Measurements from ENCODE around the gene LRRC38.
"Not testable (repeated sequence)": the region's sequence is repeated elsewhere in the genome, so short reads cannot be mapped to it uniquely, and the experiment has no call there.

LRRC38 gene

DNA sequence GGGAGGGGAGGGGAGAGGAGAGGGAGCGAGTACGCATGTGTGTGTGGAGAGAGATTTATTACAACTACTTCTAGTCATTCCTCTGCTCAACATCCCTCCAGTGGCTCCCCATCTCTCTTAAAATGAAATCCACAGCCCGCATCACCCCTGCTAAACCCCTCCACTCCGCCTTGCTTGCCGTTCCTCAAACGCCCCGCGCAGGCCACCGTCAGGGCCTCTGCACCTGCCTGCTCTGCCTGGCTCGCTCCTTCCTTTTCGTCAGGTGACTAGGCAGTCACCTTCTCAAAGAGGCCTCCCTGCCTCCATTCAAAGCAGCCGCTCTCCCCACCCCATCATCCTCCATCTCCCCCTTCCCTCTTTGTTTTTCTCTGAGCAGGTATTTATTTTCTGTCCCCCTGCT is 29.9 kb downstream of the LRRC38 start:
- in situ Hi-C loops (cut with HindIII; ENCODE audit: low pct_ligation_motif_present, low pct_unique_long_range_greater_than_20kb, low sequenced_read_pairs) = no loop called here
- no peak for DNase-seq

- DNase-seq = no peak
- in situ Hi-C loops (cut with HindIII; ENCODE audit: low pct_ligation_motif_present, low pct_unique_long_range_greater_than_20kb, low sequenced_read_pairs) = no loop called here
Observed at GRCh38 chr1:13482600-13482999, 31.2 kb downstream of the LRRC38 start.

DNA sequence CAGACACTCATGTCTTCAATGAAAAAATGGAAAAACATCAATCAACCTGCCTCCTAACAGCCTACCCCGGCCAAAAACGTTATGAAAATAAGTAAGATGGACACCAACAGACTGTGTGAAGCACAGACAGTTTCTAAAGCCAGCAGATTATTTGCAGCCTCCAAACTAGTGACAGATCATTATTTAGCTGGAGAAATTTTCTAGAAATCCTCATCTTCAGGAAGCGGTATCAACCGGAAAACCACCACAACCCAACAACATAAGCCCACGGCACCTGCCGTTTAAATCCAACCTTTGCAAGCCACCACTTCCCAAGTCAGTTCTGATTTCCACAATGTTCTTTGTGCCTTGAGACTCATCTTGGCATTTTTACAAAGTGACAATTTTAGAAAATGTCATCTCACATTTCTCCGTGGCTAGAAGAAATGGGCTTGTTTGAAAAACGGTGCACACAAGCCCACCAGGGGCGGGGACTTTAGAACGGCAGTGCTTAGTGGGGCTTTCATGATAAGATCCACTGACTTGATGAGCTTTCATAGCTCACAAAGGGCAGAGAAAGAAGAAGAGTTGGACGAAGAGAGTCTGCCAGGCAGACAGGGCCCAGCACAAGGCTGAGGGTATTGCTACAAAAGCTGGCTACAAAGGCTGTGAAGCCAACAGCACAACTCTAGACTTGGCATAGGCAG is 34.5 kb downstream of the LRRC38 start:
- no peak for DNase-seq
- in situ Hi-C loops (cut with HindIII; ENCODE audit: low pct_ligation_motif_present, low pct_unique_long_range_greater_than_20kb, low sequenced_read_pairs) = no loop called here

DNA sequence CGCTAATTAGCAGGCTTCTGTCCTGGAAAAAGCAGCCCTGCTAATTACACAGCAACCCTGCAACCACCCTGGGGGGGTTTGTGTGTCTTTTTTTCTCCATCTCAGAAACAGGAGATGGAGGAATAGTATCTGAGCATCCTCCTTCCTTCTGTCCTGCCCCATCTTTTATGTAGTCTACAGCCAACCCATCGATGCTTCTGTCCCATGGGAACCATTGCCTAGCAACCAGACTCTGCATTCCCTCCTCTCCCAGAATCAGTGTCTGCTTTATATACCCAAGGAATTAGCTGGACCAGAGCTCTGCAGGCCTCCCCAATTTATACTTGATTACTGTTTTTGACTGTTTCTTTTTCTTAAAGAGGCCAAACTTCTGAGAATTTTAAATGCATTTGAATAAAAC is 35.1 kb downstream of the LRRC38 start:
- DNase-seq = no peak
- in situ Hi-C loops (cut with HindIII; ENCODE audit: low pct_ligation_motif_present, low pct_unique_long_range_greater_than_20kb, low sequenced_read_pairs) = no loop called here

- in situ Hi-C loops (cut with HindIII; ENCODE audit: low pct_ligation_motif_present, low pct_unique_long_range_greater_than_20kb, low sequenced_read_pairs) = no loop called here
- no peak for DNase-seq
Observed at GRCh38 chr1:13469343-13469742, 44.5 kb downstream of the LRRC38 start.

- no peak for DNase-seq
- in situ Hi-C loops (cut with HindIII; ENCODE audit: low pct_ligation_motif_present, low pct_unique_long_range_greater_than_20kb, low sequenced_read_pairs) = no loop called here
Observed at GRCh38 chr1:13465515-13465914, 48.3 kb downstream of the LRRC38 start.

- in situ Hi-C loops (cut with HindIII; ENCODE audit: low pct_ligation_motif_present, low pct_unique_long_range_greater_than_20kb, low sequenced_read_pairs) = no loop called here
- DNase-seq = no peak
Observed at GRCh38 chr1:13462682-13463081, 51.1 kb downstream of the LRRC38 start.

- DNase-seq = no peak
- in situ Hi-C loops (cut with HindIII; ENCODE audit: low pct_ligation_motif_present, low pct_unique_long_range_greater_than_20kb, low sequenced_read_pairs) = no loop called here
Observed at GRCh38 chr1:13461977-13462376, 51.8 kb downstream of the LRRC38 start.

- in situ Hi-C loops (cut with HindIII; ENCODE audit: low pct_ligation_motif_present, low pct_unique_long_range_greater_than_20kb, low sequenced_read_pairs) = no loop called here
- DNase-seq = no peak
Observed at GRCh38 chr1:13456904-13457532, 56.8 kb downstream of the LRRC38 start.

GRCh38 chr1:13451399-13451965 is 62.3 kb downstream of the LRRC38 start:
- in situ Hi-C loops (cut with HindIII; ENCODE audit: low pct_ligation_motif_present, low pct_unique_long_range_greater_than_20kb, low sequenced_read_pairs) = no loop called here

DNA sequence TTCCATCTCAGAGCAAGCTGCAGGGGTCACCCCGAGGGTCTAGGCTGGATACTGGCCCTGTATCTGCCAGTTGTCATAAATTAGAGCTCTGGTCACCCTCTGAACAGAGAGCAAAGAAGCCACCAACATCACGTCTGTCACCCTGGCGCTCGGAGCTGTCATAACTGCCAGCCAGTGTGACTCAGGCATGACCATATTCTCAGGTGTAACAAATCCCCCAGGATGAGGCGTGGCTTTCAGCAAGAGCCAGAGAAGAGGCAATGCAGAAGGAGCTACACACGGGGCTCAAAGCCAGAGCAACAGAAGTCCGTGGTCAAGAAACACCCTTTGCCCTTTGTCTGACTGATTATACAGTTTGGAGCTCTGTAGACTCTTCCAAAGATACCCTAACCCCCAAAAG is 63.6 kb downstream of the LRRC38 start:
- in situ Hi-C loops (cut with HindIII; ENCODE audit: low pct_ligation_motif_present, low pct_unique_long_range_greater_than_20kb, low sequenced_read_pairs) = no loop called here
- no peak for DNase-seq

More at GRCh38 chr1:13451399-13451965, 62.3 kb downstream of the LRRC38 start:
- no peak for DNase-seq

DNA sequence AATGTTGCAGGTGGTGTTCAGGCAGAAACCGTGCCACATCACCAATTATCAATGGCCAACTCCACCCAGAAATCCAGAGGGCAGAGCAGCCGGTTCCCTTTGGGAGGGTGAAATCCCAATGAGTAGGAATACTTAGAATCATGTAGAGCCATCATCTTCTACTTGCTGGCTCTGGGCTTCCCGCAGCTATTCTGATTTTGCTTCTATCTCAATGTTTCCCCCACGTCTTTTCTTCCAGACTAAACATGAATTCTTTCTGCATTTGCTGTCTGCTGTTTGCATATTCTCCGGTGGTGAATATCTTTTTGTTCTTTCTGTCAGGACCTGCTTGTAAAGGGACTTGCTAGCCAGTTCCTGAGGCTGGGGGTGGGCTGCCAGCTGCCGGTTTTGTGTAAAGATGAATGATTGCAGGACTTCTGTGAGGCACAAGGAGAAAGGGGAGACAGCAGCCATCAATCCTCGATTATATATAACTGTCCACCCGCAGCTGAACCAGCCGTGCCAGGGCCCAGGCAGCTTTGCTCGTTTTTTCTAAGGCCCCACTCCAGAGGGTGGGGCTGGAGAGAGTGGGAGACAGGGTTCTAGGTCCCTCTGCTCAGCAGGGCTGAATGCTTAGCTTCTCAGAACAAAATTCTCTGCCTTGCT is 70.3 kb downstream of the LRRC38 start:
- in situ Hi-C loops (cut with HindIII; ENCODE audit: low pct_ligation_motif_present, low pct_unique_long_range_greater_than_20kb, low sequenced_read_pairs) = no loop called here
- no peak for DNase-seq

DNA sequence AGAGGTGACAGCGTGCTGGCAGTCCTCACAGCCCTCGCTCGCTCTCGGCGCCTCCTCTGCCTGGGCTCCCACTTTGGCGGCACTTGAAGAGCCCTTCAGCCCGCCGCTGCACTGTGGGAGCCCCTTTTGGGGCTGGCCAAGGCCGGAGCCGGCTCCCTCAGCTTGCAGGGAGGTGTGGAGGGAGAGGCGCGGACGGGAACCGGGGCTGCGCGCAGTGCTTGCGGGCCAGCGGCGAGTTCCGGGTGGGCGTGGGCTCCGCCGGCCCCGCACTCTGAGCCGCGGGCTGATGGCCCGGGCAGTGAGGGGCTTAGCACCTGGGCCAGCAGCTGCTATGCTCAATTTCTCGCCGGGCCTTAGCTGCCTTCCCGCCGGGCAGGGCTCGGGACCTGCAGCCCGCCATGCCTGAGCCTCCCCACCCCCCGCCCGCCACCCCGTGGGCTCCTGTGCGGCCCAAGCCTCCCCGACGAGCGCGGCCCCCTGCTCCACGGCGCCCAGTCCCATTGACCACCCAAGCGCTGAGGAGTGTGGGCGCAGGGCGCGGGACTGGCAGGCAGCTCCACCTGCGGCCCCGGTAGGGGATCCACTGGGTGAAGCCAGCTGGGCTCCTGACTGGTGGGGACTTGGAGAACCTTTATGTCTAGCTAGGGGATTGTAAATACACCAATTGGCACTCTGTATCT is 74.6 kb downstream of the LRRC38 start:
- in situ Hi-C loops (cut with HindIII; ENCODE audit: low pct_ligation_motif_present, low pct_unique_long_range_greater_than_20kb, low sequenced_read_pairs); DNase-seq: not testable (repeated sequence)

DNA sequence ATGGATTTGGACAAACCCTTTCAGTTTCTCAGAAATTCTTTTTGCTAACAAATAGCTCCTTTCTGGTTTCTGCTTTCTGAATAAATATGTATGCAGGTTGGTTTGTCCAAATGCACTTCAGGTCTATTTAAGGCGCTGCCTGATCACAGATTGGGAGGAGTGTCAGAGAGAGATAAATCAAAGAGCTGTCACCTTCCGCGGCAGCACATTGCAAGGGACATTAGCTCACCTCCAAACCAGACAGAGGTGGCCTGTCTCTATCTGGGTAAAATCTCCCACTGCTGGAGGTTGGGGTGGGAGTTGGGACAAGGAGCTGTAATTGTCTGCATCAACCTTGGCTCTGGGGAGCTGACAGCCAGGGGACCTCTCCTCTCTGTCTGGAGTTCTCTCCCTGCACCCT is 78.3 kb downstream of the LRRC38 start:
- in situ Hi-C loops (cut with HindIII; ENCODE audit: low pct_ligation_motif_present, low pct_unique_long_range_greater_than_20kb, low sequenced_read_pairs) = no loop called here
- no peak for DNase-seq

GRCh38 chr1:13433694-13434358 is 80.0 kb downstream of the LRRC38 start:
- in situ Hi-C loops (cut with HindIII; ENCODE audit: low pct_ligation_motif_present, low pct_unique_long_range_greater_than_20kb, low sequenced_read_pairs); DNase-seq: not testable (repeated sequence)

DNA sequence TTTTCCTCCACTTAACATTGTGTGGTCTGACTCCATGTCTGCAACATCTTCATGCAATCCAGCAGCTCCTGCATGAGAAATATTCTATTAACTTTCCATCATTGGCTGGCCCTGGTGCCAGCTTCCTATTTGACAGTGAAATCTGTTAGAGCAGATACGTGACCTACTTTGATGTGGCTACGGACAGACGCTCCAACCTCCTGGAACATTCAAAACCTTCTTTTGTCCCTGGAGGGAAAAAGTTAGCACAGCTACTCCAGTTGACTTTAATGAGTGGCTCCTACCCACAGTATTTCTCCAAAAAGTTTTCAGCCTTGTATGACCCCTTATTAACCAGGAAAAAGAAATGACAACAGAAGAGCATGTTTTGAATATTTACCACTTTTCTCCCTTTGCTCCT is 81.6 kb downstream of the LRRC38 start:
- in situ Hi-C loops (cut with HindIII; ENCODE audit: low pct_ligation_motif_present, low pct_unique_long_range_greater_than_20kb, low sequenced_read_pairs) = no loop called here

DNA sequence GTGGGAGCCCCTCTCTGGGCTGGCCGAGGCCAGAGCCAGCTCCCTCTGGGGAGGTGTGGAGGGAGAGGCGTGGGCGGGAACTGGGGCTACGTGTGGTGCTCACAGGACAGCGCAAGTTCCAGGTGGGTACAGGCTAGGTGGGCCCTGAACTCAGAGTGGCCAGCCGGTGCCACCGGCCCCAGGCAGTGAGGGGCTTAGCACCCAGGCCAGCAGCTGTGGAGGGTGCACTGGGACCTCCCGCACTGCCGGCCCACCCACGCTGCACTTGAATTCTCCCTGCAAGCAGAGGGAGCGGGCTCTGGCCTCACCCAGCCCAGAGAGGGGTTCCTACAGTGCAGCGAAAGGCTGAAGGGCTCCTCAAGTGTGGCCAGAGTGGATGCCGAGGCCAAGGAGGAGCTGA is 83.3 kb downstream of the LRRC38 start:
- in situ Hi-C loops (cut with HindIII; ENCODE audit: low pct_ligation_motif_present, low pct_unique_long_range_greater_than_20kb, low sequenced_read_pairs) = no loop called here
- no peak for DNase-seq

More for the DNA sequence above, 81.6 kb downstream of the LRRC38 start:
- no peak for DNase-seq

All from ACHN (cell line).